Measurements from ENCODE around the gene GALNT2.

GALNT2 gene

GRCh38 chr1:230243583-230244353, 176.7 kb downstream of the GALNT2 start:
- DNase-seq: no peak

GRCh38 chr1:230246551-230246950, 179.5 kb downstream of the GALNT2 start:
- DNase-seq: no peak

GRCh38 chr1:230248016-230248888, 181.2 kb downstream of the GALNT2 start:
- no peak for DNase-seq

GRCh38 chr1:230248889-230249270, 181.8 kb downstream of the GALNT2 start:
- DNase-seq: no peak

GRCh38 chr1:230249695-230250480, 182.8 kb downstream of the GALNT2 start:
- DNase-seq: no peak

GRCh38 chr1:230250666-230251065, 183.6 kb downstream of the GALNT2 start:
- DNase-seq: no peak

- DNase-seq: no peak
Measured at GRCh38 chr1:230251644-230252191, 184.7 kb downstream of the GALNT2 start.

GRCh38 chr1:230253150-230253549, 186.1 kb downstream of the GALNT2 start:
- no peak for DNase-seq

- DNase-seq: no peak
Measured at GRCh38 chr1:230254265-230254664, 187.2 kb downstream of the GALNT2 start.

- no peak for DNase-seq
Measured at GRCh38 chr1:230255116-230255515, 188.1 kb downstream of the GALNT2 start.

GRCh38 chr1:230255991-230256390, 189.0 kb downstream of the GALNT2 start:
- DNase-seq: no peak

- DNase-seq: no peak
Measured at GRCh38 chr1:230256896-230257295, 189.9 kb downstream of the GALNT2 start.

GRCh38 chr1:230259621-230260020, 192.6 kb downstream of the GALNT2 start:
- no peak for DNase-seq

- no peak for DNase-seq
Measured at GRCh38 chr1:230260831-230261230, 193.8 kb downstream of the GALNT2 start.

GRCh38 chr1:230261928-230262650, 195.1 kb downstream of the GALNT2 start:
- no peak for DNase-seq

GRCh38 chr1:230262867-230263567, 196.0 kb downstream of the GALNT2 start:
- DNase-seq: no peak

- DNase-seq: no peak
Measured at GRCh38 chr1:230263568-230264195, 196.6 kb downstream of the GALNT2 start.

- no peak for DNase-seq
Measured at GRCh38 chr1:230264342-230264741, 197.3 kb downstream of the GALNT2 start.

GRCh38 chr1:230265200-230266115, 198.4 kb downstream of the GALNT2 start:
- DNase-seq: no peak

- no peak for DNase-seq
Measured at GRCh38 chr1:230266456-230266855, 199.4 kb downstream of the GALNT2 start.

Measured in GOT3 (cell line).